ENCODE results near the gene EVC.
"Not testable (repeated sequence)": the region's sequence is repeated elsewhere in the genome, so short reads cannot be mapped to it uniquely, and the experiment has no call there.

Gene EVC

GRCh38 chr4:5709207-5709575 lies 1.8 kb upstream of the EVC start:
- no peak for DNase-seq

- DNase-seq, result no peak
Observed at GRCh38 chr4:5710065-5710960, 688 bp upstream of the EVC start.

- DNase-seq, result no peak
Observed at GRCh38 chr4:5711479-5712184, 631 bp downstream of the EVC start.

- no peak for DNase-seq
Observed at GRCh38 chr4:5712517-5712916, 1.5 kb downstream of the EVC start.

GRCh38 chr4:5712931-5713330 lies 1.9 kb downstream of the EVC start:
- DNase-seq, result no peak

- no peak for DNase-seq
Observed at GRCh38 chr4:5713861-5714260, 2.9 kb downstream of the EVC start.

GRCh38 chr4:5715357-5715756 lies 4.4 kb downstream of the EVC start:
- no peak for DNase-seq

- DNase-seq, result no peak
Observed at GRCh38 chr4:5716391-5716790, 5.4 kb downstream of the EVC start.

GRCh38 chr4:5717449-5718158 lies 6.6 kb downstream of the EVC start:
- no peak for DNase-seq

GRCh38 chr4:5718411-5718810 lies 7.4 kb downstream of the EVC start:
- no peak for DNase-seq

GRCh38 chr4:5719350-5720055 lies 8.5 kb downstream of the EVC start:
- no peak for DNase-seq

- DNase-seq, result no peak
Observed at GRCh38 chr4:5720157-5720850, 9.3 kb downstream of the EVC start.

GRCh38 chr4:5720980-5721379 lies 10.0 kb downstream of the EVC start:
- DNase-seq, result no peak

- DNase-seq, result no peak
Observed at GRCh38 chr4:5721923-5722322, 10.9 kb downstream of the EVC start.

GRCh38 chr4:5722328-5722727 lies 11.3 kb downstream of the EVC start:
- no peak for DNase-seq

GRCh38 chr4:5724377-5724776 lies 13.4 kb downstream of the EVC start:
- DNase-seq, result no peak

- DNase-seq, result not testable (repeated sequence)
Observed at GRCh38 chr4:5728412-5728811, 17.4 kb downstream of the EVC start.

GRCh38 chr4:5730436-5730835 lies 19.4 kb downstream of the EVC start:
- DNase-seq, result no peak

GRCh38 chr4:5730993-5731990 lies 20.3 kb downstream of the EVC start:
- no peak for DNase-seq

GRCh38 chr4:5732158-5732557 lies 21.2 kb downstream of the EVC start:
- no peak for DNase-seq

- no peak for DNase-seq
Observed at GRCh38 chr4:5734853-5735252, 23.9 kb downstream of the EVC start.
